SW480 (cell line): Measurements from ENCODE around the gene KCNH6.

Source experiments
- DNase-seq: peaks from one replicate; pipeline ENCODE4 v3.0.0-alpha.2; 2016; ENCODE audit warnings: low spot score

KCNH6 gene

DNA sequence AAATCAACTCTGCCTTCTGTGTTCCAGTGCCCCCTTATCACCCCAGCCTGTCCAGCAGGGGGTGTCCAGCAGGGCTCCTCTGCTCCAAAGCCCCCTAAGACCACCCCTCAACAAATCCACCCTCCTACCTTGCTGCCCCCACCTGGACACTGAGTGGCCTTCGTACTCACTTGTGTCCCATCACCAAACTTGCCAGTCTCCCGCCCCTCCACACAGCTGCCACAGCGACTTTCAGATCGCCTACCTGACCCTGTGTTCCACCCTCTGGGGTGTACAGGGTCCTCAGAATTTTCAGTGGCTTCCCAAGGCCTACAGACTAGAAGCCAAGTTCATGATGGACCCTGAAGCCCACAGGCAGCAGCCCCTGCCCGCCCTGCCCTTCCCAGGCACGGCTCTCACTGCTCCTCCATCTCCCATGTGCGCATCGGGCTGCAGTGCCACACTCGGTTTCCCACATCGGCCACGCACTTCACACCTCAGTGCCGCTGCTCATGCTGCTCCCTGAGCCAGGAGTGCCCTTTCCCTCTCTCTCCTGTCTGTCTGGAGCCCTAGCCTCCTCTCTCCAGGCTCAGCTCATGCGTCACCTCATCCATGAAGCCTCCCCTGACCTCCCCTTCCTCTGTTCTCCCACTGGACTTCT lies 11.8 kb downstream of the KCNH6 start:
- no peak for DNase-seq

DNA sequence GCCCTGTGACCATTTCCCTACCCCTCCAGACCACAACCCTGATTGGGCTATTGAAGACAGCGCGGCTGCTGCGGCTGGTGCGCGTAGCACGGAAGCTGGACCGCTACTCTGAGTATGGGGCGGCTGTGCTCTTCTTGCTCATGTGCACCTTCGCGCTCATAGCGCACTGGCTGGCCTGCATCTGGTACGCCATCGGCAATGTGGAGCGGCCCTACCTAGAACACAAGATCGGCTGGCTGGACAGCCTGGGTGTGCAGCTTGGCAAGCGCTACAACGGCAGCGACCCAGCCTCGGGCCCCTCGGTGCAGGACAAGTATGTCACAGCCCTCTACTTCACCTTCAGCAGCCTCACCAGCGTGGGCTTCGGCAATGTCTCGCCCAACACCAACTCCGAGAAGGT lies 12.5 kb downstream of the KCNH6 start:
- DNase-seq: no peak

DNA sequence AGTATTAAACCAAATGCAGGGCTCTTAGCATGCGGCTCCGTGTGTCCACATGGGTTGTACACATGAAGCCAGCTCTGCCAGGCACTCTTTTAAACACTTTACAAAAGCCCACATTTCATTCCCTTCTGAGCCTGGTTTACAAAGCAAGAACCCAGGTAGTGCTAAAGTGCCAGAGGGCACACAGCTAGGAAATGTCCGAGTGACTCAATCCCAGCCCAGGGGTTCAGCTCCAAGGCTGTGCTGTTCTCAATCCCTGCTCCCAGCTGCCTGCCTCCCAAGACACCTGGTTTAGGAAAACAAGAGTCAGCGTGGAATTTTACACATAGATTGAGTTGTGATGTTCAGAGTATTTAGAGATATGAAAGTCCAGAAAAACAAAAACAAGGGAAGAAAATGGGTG lies 13.8 kb downstream of the KCNH6 start:
- no peak for DNase-seq

DNA sequence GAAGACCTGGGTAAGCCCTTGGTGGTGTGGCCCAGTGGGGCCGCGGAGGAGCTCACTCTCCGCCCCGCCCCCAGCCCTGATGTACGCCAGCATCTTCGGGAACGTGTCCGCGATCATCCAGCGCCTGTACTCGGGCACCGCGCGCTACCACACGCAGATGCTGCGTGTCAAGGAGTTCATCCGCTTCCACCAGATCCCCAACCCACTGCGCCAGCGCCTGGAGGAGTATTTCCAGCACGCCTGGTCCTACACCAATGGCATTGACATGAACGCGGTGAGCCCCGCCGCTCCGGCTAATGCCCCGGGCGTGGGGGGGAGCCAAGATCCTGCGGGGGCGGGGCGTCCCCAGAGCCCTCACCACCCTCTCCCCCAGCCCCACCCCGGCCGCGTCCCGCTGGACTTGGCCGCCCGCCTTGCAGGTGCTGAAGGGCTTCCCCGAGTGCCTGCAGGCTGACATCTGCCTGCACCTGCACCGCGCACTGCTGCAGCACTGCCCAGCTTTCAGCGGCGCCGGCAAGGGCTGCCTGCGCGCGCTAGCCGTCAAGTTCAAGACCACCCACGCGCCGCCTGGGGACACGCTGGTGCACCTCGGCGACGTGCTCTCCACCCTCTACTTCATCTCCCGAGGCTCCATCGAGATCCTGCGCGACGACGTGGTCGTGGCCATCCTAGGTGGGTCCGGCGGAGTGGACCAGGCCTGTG lies 15.0 kb downstream of the KCNH6 start:
- no peak for DNase-seq

DNA sequence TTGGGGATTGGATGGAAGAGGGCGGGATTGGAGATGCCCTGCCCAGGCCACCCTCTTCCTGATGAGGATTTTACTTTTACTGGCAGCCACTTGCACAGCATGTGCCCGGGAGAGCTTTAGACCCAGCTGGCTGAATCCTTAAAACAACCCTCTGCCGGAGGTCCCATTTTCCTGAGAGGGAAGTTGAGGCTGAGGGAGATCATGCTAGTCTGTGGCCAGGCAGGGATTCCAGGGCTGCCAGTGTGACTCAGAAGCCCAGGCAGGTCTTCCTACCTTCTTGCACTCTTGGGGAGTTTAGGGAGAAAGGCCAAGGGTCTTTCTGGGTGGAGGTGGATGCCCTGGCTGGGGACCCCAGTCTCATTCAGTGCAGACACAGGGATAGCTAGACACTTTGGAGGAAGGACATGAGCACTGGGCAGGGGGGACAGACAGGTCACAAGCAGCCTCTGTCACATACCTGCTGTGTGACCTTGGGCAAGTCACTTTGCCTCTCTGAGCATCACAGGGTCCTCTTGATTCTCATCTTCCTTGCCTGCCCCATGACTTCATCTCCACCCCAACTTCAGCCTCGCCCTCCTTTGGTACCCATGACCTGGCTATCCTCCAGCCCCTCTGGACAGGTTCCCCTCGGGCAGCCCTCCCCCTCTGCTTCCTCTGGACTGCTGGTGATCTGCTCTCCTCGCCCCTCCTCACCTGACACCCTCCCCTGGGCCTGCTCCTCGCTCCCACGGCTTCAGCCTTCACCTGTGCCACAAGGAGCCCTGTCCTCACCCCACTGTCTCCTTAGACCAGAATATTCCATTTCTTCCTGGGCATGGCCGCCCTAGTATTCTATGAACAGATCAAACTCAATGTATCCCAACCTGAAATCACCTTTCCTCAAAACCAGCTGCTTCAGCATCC lies 15.8 kb downstream of the KCNH6 start:
- DNase-seq: no peak

DNA sequence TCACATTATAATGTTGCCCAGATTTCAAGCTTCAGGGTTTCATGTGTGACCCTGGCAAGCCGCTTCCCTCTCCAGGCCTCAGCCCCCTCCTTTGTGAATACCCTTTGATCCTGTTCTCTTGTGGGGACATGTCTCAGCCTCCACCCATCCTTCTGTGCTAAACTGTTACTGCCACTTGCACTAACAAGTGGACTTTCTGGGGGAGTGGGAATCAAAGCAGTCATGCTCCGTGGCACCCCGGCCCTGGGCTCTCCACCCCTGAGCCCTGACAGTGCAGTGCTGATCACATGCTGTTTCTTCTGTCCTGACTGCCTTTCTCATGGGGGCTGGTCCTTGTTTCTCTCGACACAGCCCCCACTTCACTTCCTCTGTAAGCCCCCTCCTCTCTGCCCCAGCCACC lies 17.4 kb downstream of the KCNH6 start:
- no peak for DNase-seq

DNA sequence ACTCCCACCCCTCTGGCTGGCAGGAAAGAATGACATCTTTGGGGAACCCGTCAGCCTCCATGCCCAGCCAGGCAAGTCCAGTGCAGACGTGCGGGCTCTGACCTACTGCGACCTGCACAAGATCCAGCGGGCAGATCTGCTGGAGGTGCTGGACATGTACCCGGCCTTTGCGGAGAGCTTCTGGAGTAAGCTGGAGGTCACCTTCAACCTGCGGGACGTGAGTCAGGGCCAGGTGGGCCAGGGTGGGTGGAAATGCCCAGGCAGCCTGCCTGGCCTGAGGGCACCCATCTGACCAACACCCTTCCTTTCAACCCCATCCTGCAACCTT lies 19.0 kb downstream of the KCNH6 start:
- no peak for DNase-seq

DNA sequence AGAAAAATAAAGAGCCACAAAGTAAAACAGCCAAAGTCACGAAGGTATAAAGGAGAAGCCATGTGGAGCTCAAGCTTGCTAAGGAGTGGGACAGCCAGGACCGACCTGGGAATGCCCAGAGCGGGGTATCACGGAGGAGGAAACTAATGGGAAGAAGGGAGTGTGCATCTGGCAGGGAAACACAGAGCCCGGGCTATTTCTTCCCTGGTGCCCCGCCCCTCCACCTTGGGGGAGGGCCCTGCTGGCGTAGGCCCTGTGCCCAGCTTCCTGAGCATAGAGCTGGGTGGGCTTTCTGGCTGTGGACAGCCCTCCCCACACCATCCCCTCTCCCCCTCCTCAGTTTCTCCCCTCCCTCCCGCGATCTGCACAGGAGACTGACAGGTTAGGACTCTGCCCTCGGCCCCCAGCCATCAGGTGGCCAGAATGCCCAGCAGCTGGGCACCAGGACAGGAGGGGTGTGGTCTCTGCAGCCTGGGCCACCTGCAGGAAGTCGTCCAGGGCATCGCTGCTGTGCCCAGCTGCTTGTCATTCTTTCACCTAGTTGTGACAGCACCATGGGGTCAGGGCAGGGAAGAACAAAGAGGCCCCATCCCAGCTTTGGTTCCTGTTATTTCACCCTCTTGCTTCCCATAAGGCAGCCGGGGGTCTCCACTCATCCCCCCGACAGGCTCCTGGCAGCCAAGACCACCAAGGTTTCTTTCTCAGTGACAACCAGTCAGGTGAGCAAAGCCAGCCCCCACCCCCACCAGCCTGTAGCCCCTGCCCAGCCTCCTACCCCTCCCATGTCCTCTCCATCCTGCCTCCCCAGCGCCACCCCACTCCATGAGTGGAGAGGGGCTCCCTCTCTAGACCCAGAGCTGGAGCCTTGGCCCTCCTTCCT lies 20.0 kb downstream of the KCNH6 start:
- peak; percentile 22 for DNase-seq

DNA sequence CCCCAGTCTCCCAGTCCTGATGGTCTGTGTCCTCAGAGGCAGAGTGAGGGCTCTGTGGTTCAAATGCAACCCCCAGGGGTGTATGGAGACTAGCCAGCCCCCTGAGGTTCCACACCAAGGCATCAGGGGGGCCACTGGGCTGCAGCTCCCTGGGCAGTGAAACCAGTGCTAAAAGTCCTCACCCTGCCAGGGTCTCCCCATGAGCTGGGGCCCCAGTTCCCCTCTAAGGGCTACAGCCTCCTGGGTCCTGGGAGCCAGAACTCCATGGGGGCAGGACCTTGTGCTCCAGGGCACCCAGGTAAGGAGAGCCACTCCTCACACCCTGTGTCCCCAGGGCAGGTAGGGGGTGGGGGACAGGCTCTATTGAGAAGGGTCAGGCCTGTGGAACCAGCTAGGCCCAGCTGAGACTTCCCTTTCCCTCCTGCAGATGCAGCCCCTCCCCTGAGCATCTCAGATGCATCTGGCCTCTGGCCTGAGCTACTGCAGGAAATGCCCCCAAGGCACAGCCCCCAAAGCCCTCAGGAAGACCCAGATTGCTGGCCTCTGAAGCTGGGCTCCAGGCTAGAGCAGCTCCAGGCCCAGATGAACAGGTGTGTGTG lies 20.8 kb downstream of the KCNH6 start:
- no peak for DNase-seq

DNA sequence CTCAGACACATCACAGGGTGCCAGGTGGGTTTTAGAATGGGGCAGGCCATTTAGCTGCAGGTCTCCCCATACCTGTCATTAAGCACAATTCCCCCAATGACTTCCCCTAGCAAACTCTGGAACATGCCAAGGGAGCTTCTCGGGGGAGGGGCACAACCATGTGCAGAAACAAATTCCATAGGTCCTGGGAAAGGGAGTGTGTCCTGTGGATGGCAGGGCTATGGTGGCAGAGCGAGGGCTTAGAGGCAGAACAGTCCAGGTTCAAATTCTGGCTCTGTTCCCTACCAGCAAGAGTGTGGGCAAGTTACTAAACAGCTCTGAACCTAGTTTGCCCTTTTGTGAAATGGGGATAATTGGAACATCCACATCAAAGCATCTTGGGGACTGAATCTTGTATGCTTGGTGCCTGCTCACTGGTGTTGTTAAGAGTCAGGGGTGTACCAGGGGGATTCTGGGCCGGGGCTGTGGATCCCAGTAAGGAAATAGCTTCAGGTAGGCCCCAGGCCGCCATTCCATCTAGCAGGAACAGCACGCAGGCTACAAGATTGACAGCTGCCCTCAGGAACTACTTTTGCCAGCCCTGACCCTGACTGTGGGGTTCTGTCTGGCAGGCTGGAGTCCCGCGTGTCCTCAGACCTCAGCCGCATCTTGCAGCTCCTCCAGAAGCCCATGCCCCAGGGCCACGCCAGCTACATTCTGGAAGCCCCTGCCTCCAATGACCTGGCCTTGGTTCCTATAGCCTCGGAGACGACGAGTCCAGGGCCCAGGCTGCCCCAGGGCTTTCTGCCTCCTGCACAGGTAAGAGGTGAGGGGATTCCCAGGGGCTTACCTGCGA lies 21.5 kb downstream of the KCNH6 start:
- DNase-seq: no peak

DNA sequence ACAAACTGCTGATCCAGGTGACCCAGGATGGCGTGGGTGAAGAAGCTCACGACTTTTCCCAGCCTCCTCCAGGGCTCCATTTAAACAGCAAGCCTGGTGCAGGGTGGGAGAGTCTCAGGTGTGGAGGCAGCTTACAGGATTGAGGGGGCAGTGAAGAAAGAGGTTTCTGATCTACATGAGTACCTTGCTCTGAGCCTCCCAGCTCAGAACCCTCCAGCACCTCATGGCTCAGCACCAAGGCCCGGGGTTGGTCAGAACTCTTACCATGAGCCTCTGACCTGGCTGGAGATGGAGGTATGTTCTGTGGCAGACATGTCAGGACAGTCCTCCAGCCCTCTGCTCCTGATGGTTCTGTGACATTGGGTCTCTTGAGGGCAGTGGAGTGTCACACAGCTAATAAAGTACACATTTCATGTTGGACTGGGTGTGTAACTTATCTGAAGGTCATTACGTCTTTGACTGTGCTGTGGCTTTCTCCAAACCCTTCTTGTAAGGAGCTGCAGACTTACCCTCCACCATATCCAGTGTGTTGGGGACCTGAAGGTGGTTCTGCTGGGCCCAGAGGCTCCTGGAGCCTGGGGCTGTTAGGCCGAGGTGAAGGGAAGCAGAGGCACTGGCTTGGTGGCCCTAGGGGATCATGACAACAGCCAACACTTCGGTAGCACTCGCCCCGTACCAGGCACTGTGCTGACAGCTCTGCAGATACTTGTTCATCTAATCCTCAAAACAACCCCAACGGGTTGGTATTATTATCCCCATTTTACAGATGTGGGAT lies 23.3 kb downstream of the KCNH6 start:
- no peak for DNase-seq

DNA sequence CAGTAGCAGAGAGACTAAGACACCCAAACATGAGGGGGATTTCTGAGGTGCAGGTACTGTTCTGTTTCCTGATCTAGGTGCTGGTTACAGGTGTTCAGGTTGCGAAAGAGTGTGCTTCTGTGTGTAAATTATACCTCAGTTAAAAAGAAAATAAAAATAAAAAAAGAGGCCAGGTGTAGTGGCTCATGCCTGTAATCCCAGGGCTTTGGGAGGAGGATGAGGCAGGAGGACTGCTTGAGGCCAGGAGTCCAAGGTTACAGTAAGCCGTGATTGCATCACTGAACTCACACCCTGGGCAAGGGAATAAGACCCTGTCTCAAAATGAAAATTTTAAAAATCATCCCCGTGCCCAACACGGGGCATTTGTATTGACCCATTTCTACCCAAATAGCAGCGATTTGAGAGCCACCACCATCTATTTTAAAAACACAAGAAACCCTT lies 23.9 kb downstream of the KCNH6 start:
- no peak for DNase-seq

DNA sequence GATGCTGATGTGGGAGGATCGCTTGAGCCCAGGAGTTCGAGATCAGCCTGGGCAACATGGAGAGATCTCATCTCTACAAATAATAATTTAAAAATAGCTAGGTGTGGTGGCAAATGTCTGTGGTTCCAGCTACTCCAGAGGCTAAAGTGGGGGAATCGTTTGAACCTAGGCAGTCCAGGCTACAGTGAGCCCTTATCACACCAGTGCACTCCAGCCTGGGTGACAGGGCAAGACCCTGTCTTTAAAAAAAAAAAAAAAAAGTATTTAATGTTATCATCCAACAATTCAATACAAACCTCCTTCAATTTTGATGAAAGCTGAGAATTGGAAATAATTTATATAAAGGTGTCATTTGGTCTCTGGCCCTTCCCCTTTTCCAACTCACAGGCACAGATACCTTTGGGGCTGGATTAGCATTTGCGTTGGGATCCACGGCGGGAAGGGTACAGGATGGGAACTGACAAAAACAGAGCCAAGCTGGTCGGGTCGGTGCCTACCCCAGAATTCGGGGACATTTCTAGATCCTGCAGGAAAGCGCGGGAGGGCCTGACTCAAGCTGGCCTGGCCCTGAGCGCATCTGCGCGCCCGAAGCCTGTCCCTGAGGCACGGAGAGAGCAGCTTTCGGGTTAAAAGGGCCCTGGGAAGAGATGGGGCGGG lies 26.3 kb downstream of the KCNH6 start:
- DNase-seq: no peak

DNA sequence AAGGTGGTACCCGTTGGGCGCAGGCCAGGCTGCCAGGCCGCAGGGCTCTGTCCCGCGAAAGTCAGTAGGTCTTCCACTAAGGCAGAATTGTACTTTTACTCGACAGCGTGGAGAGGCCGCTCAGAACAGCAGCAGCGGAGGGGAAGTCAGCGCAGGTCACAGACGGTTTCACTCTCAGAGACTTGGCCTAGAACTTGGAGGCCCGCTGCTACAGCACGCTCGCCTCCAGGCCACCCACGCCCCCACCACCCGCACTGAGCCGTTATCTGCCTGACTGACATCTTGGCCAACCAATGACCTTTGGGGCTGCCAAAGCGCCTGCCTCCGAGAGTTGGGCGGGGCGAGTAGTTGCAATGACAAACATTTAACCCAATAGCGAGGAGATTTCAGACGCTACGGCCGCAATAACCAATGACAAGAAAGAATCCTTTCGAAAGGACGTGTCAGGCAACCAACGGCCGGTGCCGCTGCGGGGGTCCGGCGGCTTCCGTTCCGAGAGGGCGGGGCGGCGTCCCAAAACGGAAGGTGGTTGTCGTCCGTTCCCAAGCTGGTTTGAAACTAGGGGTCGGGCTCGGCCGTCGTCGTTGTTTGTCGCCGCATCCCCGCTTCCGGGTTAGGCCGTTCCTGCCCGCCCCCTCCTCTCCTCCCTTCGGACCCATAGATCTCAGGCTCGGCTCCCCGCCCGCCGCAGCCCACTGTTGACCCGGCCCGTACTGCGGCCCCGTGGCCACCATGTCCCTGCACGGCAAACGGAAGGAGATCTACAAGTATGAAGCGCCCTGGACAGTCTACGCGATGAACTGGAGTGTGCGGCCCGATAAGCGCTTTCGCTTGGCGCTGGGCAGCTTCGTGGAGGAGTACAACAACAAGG lies 27.0 kb downstream of the KCNH6 start, which contains the start of gene DCAF7:
Gene DCAF7 (plus strand): TSS at position 532 of the 871 bp plus-strand sequence. CDS start 201 bp downstream, at position 733.
- DNase-seq: peak; percentile 99

DNA sequence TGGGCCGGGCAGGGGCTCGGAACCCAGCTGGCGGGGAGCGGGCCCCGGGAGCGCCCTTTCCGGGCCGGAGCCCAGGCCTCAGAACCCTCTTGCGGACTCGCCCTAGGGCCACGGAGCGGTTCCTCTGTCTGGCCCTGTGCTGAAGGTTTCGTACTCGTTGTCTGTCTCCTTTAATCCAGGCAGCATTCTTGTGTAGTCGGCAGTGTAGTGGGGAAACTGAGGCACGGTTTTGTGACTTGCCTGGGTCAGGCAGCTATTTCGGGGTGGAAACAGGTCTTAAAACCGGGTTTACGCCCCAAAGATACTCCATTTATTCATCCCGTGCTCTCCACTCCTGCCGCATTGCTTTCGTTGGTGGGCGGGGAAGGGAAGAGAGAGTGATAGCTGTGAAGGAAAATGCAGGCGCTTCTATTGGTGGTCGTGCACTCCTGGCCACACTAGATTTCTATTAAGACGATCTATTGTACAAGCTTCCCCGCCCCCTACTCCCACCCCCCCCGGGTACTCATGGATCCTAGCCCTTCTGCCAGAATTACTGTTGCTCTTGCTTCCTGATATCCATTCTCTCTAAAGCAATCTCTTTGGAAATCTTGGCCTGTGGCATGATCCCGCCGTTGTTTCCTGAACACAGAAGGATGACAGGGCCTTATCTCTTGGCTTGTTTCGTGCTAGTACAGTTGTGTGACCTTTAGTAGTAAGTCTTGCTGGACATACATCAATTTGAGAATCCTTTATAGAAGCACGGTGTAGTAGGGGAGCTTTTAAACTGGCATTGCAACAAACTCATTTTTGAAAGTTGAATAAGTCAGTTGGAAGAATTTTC lies 27.9 kb downstream of the KCNH6 start:
- DNase-seq: peak; percentile 23

DNA sequence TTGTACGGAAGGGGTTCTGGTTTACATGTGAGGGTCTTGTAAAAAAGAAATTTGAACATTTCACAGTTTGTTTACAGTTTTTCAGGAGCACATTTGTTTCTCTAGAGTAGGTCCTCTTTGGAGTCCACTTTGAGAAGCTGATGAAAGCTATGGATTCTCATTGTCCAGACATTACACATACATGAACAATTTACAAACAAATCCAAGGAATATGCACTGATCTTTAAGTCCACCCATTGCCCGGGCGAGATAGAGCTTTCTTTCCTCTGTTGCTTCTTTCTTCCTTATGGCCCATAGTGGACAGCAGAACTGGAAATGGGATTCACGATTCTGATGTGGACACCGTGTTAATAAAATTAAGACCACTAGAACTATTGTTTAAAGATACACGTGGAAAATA lies 29.1 kb downstream of the KCNH6 start:
- no peak for DNase-seq

DNA sequence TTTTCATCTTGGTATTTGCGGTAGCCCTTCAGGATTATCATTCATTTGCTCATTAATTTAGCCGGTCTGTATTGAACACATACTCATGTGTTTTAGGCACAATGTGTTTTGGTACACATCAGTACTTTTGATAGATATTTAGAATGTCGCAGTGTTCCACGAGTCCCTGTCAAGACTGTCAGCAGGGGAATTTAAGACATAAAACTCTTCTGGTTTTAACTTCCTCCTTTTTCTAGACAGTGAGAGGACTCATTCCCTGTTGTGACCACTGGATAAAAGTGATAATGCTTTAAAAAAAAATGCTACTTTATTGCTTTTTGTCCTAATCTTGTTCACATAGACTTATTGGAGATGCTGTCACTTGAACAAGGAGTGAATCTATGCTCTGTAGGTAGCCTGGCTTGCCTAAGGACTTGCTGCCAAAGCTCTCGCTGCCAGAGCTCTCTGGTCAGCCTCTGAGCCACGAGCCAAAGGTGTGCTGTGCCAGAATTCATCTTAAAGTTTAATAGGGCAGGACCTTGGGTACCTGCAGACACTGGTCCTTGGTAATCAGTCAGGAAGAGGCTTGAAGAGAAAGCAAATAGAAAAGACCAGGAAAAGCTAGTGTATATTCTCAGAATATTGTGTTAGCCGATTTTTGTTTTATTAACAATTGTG lies 32.5 kb downstream of the KCNH6 start:
- no peak for DNase-seq
